ENCODE data around the gene SORBS2. TPM values are rescaled to one million over a fixed set of nuclear protein-coding genes. Genes with fewer than 3 reads are reported as not detected.
A peak's percentile ranks its signal among the peaks of the same experiment; 100 is the strongest.

Gene SORBS2
- total and polyA plus RNA-seq, 4 donors: 11.2 to 70.4 (median 26.4) TPM

- Histone ChIP-seq H3K4me1 (ENCODE audit: control insufficient read depth in 5 of 5, insufficient read depth in 5 of 5, low read length in 5 of 5) (peaks cover 0 to 22% (median 0%) of the 10 kb centered on the region in 5 donors), H3K27me3 (ENCODE audit: control insufficient read depth in 3 of 3, insufficient read depth in 3 of 3, low read length in 2 of 3) (no peaks in the 10 kb centered on the region), H3K9me3 (ENCODE audit: control insufficient read depth in 4 of 4, insufficient read depth in 3 of 4, low read length in 3 of 4) (no peaks in the 10 kb centered on the region), H3K27ac (ENCODE audit: low read depth in 1 of 2, low read length in 1 of 2) (peak overlapping the region in 1 of 2 donors; percentile 88), H3K4me3 (no peak overlapping the region), H3K9ac (ENCODE audit: insufficient read depth in 1 of 2, low read length in 2 of 2) (no peak overlapping the region), H3K36me3 (ENCODE audit: control insufficient read depth in 4 of 4, insufficient read depth in 4 of 4, low read length in 4 of 4) (no peaks in the 10 kb centered on the region)
- TF ChIP-seq, protein P1, sequence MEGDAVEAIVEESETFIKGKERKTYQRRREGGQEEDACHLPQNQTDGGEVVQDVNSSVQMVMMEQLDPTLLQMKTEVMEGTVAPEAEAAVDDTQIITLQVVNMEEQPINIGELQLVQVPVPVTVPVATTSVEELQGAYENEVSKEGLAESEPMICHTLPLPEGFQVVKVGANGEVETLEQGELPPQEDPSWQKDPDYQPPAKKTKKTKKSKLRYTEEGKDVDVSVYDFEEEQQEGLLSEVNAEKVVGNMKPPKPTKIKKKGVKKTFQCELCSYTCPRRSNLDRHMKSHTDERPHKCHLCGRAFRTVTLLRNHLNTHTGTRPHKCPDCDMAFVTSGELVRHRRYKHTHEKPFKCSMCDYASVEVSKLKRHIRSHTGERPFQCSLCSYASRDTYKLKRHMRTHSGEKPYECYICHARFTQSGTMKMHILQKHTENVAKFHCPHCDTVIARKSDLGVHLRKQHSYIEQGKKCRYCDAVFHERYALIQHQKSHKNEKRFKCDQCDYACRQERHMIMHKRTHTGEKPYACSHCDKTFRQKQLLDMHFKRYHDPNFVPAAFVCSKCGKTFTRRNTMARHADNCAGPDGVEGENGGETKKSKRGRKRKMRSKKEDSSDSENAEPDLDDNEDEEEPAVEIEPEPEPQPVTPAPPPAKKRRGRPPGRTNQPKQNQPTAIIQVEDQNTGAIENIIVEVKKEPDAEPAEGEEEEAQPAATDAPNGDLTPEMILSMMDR (IDR thresholded peaks at IDR 0.05; ENCODE audit: control extremely low read depth, extremely low read depth): no peak
- 62 to 73% methylated on average over 5 of the region's 5 CpGs for WGBS, 2 donors
- DNase-seq (no peak), ATAC-seq (ENCODE audit: insufficient read depth, low FRiP score) (no peak)
Measured at GRCh38 chr4:185783574-185783973, 28.4 kb downstream of the SORBS2 start.

DNA sequence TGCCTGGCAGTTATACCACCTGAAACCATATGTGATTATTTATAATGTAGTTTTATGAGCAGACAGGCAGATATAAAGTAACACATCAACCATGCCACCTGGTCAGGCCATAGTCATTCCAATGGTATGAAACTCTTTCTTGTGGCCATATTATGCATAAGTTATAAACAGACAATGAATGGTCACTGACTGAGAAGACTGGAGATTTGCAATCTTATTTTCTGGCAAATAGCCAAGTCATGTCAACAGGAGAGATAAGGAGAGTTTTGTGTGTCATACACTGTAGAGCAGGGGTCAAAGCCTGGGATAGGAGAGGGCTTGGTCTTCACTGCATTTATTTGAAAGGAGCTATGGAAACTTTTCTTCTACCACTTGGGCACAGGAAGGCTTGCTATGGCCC is 29.5 kb downstream of the SORBS2 start:
- H3K9me3 ChIP-seq (ENCODE audit: control insufficient read depth in 4 of 4, insufficient read depth in 3 of 4, low read length in 3 of 4): no peaks in the 10 kb centered on the region
- peak overlapping the region in 1 of 2 donors; percentile 88 for H3K27ac ChIP-seq (ENCODE audit: low read depth in 1 of 2, low read length in 1 of 2)
- H3K36me3 ChIP-seq (ENCODE audit: control insufficient read depth in 4 of 4, insufficient read depth in 4 of 4, low read length in 4 of 4): no peaks in the 10 kb centered on the region
- ATAC-seq (ENCODE audit: insufficient read depth, low FRiP score): no peak
- H3K4me3 ChIP-seq: no peak overlapping the region
- no peak overlapping the region for H3K9ac ChIP-seq (ENCODE audit: insufficient read depth in 1 of 2, low read length in 2 of 2)
- TF ChIP-seq, protein P1 (IDR thresholded peaks at IDR 0.05; ENCODE audit: control extremely low read depth, extremely low read depth): no peak
- DNase-seq: no peak
- H3K4me1 ChIP-seq (ENCODE audit: control insufficient read depth in 5 of 5, insufficient read depth in 5 of 5, low read length in 5 of 5): peaks cover 0 to 20% (median 0%) of the 10 kb centered on the region in 5 donors
- H3K27me3 ChIP-seq (ENCODE audit: control insufficient read depth in 3 of 3, insufficient read depth in 3 of 3, low read length in 2 of 3): no peaks in the 10 kb centered on the region

DNA sequence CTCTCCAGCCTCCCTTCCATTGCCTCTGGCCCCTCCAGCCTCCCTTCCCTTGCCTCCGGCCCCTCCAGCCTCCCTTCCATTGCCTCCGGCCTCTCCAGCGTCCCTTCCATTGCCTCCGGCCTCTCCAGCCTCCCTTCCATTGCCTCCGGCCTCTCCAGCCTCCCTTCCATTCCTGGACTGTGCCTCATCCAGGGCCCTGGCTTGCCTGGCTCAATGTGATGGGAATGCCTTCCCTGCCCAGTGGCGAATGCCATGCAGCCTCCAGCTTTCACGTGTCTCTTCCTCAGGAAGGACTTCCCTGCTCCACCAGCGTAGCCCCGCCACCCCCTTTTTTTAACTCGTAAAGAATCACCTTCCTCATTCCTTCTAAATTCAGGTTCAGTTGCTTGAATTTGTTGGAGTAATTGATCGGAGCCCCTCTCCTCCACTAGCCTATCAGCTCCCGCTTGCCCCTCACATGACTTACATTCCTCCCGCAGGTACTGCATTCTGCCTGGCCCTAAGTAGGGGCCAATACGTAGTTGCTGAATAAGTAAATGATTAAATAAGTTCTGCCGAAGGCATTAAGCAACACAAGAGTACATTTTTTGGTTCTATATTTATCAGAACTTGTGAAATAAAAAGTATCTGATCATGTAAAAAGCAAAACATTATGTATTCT is 30.3 kb downstream of the SORBS2 start:
- ATAC-seq (ENCODE audit: insufficient read depth, low FRiP score) (no peak), DNase-seq (no peak)
- Histone ChIP-seq H3K4me1 (ENCODE audit: control insufficient read depth in 5 of 5, insufficient read depth in 5 of 5, low read length in 5 of 5) (peaks cover 0 to 19% (median 0%) of the 10 kb centered on the region in 5 donors), H3K4me3 (no peak overlapping the region), H3K27me3 (ENCODE audit: control insufficient read depth in 3 of 3, insufficient read depth in 3 of 3, low read length in 2 of 3) (no peaks in the 10 kb centered on the region), H3K27ac (ENCODE audit: low read depth in 1 of 2, low read length in 1 of 2) (peak overlapping the region in 1 of 2 donors; percentile 88), H3K9me3 (ENCODE audit: control insufficient read depth in 4 of 4, insufficient read depth in 3 of 4, low read length in 3 of 4) (no peaks in the 10 kb centered on the region), H3K36me3 (ENCODE audit: control insufficient read depth in 4 of 4, insufficient read depth in 4 of 4, low read length in 4 of 4) (no peaks in the 10 kb centered on the region), H3K9ac (ENCODE audit: insufficient read depth in 1 of 2, low read length in 2 of 2) (no peak overlapping the region)
- 86% methylated on average over 14 to 15 of the region's 15 CpGs for WGBS, 2 donors
- TF ChIP-seq, protein P1 (IDR thresholded peaks at IDR 0.05; ENCODE audit: control extremely low read depth, extremely low read depth): no peak

GRCh38 chr4:185780472-185780871 is 31.5 kb downstream of the SORBS2 start:
- Histone ChIP-seq H3K9ac (ENCODE audit: insufficient read depth in 1 of 2, low read length in 2 of 2) (no peak overlapping the region), H3K36me3 (ENCODE audit: control insufficient read depth in 4 of 4, insufficient read depth in 4 of 4, low read length in 4 of 4) (no peaks in the 10 kb centered on the region), H3K4me1 (ENCODE audit: control insufficient read depth in 5 of 5, insufficient read depth in 5 of 5, low read length in 5 of 5) (peaks cover 0 to 25% (median 2%) of the 10 kb centered on the region in 5 donors), H3K9me3 (ENCODE audit: control insufficient read depth in 4 of 4, insufficient read depth in 3 of 4, low read length in 3 of 4) (no peaks in the 10 kb centered on the region), H3K4me3 (no peak overlapping the region), H3K27ac (ENCODE audit: low read depth in 1 of 2, low read length in 1 of 2) (peak overlapping the region in 1 of 2 donors; percentile 43), H3K27me3 (ENCODE audit: control insufficient read depth in 3 of 3, insufficient read depth in 3 of 3, low read length in 2 of 3) (no peaks in the 10 kb centered on the region)
- no peak for DNase-seq
- WGBS, 2 donors: 94 to 95% methylated on average over 5 of the region's 5 CpGs
- ATAC-seq (ENCODE audit: insufficient read depth, low FRiP score): no peak
- TF ChIP-seq, protein P1 (IDR thresholded peaks at IDR 0.05; ENCODE audit: control extremely low read depth, extremely low read depth): no peak
